Caco-2 (cell line): ENCODE results near the gene PEX14. TPM values are rescaled to one million over a fixed set of nuclear protein-coding genes. Genes with fewer than 3 reads are reported as not detected.

Experiments used
- BruUV-seq: library from RNA; stranded (reverse); fragments of 400-500 nt; replicated peaks from 2 replicates; lab custom pipeline; 2021; lab: Mats Ljungman, UMichigan
- CTCF ChIA-PET: fragments of 300-600 bp; sonication (Branson Sonifier 250); formaldehyde crosslinking; loops from one replicate; lab custom pipeline; 2022; ENCODE audit warnings: antibody characterized with exemption; lab: Charles Lee
- POLR2A ChIA-PET: fragments of 300-600 bp; sonication (Branson Sonifier 250); formaldehyde crosslinking; loops from one replicate; lab custom pipeline; 2022; ENCODE audit warnings: antibody characterized with exemption; lab: Charles Lee
- DNase-seq, 2 experiments: peaks; one replicate each; pipeline versions ENCODE4 v3.0.0 to v3.0.0-alpha.2; 2020 to 2022
- H3K27me3 ChIP-seq: replicated peaks from 2 replicates; pipeline ENCODE4 v1.6.0; 2011; ENCODE audit warnings: low read length; ENCODE audit not compliant: control insufficient read depth, insufficient read depth
- H3K36me3 ChIP-seq: 2 replicates; pipeline ENCODE4 v1.5.1; 2011; ENCODE audit warnings: low read length; ENCODE audit not compliant: control insufficient read depth, insufficient read depth
- H3K4me1 ChIP-seq: fragments of 250-450 bp; sonication (Bioruptor Pico); 2 replicates; pipeline ENCODE4 v1.5.1; 2020; ENCODE audit warnings: mild to moderate bottlenecking
- H3K4me3 ChIP-seq: 2 replicates; pipeline ENCODE4 v1.5.1; 2011; ENCODE audit warnings: low read depth, mild to moderate bottlenecking, control low read depth, low read length
- H3K9me3 ChIP-seq: fragments of 250-450 bp; sonication (Bioruptor Pico); 2 replicates; pipeline ENCODE4 v1.5.1; 2020; ENCODE audit warnings: mild to moderate bottlenecking, moderate library complexity
- H3K27ac Mint-ChIP-seq: one replicate; pipeline ENCODE4 v1.8.0; 2022; ENCODE audit warnings: mixed read lengths; ENCODE audit not compliant: unreplicated experiment
- H3K27me3 Mint-ChIP-seq: one replicate; pipeline ENCODE4 v1.8.0; 2022; ENCODE audit warnings: mixed read lengths; ENCODE audit not compliant: insufficient read depth, unreplicated experiment
- H3K36me3 Mint-ChIP-seq: one replicate; pipeline ENCODE4 v1.8.0; 2022; ENCODE audit warnings: mild to moderate bottlenecking, mixed read lengths; ENCODE audit not compliant: insufficient read depth, unreplicated experiment
- H3K4me1 Mint-ChIP-seq: one replicate; pipeline ENCODE4 v1.8.0; 2022; ENCODE audit warnings: low read depth, mixed read lengths; ENCODE audit not compliant: unreplicated experiment
- H3K4me3 Mint-ChIP-seq: one replicate; pipeline ENCODE4 v1.8.0; 2022; ENCODE audit warnings: mild to moderate bottlenecking, moderate library complexity, mixed read lengths; ENCODE audit not compliant: unreplicated experiment
- H3K9me3 Mint-ChIP-seq: one replicate; pipeline ENCODE4 v1.8.0; 2022; ENCODE audit warnings: mixed read lengths; ENCODE audit not compliant: unreplicated experiment
- CTCF ChIP-seq, 2 experiments: fragments of 200-600 bp in 1 of 2; IDR thresholded peaks; 1 replicate in 1 of 2; 2 replicates in 1 of 2; pipeline versions ENCODE4 v1.5.1 to v1.8.0; 2011 to 2022; ENCODE audit warnings: antibody characterized with exemption in 1 of 2, control low read depth in 1 of 2, inconsistent platforms in 1 of 2, low read depth in 1 of 2, low read length in 1 of 2, mild to moderate bottlenecking in 1 of 2, moderate library complexity in 1 of 2; ENCODE audit not compliant: insufficient read depth in 1 of 2, severe bottlenecking in 1 of 2, unreplicated experiment in 1 of 2
- intact Hi-C: fragments of 100-400 bp; cut with micrococcal nuclease; formaldehyde crosslinking; loops from one replicate; pipeline ENCODE4 v1.10.0; 2022; ENCODE audit not compliant: unreplicated experiment
- total RNA-seq: library from RNA; stranded (reverse); gene quantifications from 2 replicates; pipeline ENCODE4 v1.2.3, GENCODE V29; 2022

The PEX14 gene
- total RNA-seq, 1 experiment from 2014 or later: 22.2 TPM

DNA sequence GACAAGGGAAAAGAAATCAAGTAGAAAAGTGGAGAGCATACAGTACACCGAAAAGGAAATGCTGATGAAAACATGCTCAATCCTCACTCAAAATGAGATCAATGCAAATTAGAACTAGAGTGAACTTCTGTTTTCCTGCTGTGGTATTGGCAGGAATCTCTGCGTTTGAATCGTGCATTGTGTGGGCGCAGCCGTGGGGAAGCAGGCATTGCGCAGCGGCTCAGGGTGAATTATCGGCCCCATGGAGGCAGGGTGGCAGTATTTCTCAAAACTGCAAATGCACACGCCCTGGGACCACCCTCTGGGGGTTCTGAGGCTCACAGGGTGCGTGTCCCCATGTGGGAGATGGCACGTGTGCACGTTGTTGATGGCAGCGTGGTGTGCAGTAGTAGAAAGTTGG is 140.6 kb downstream of the PEX14 start:
- Mint-ChIP-seq H3K27me3 (no peaks in the 10 kb centered on the region), H3K9me3 (no peaks in the 10 kb centered on the region), H3K27ac (no peak overlapping the region), H3K4me1 (no peaks in the 10 kb centered on the region), H3K36me3 (no peaks in the 10 kb centered on the region), H3K4me3 (no peak overlapping the region)
- ChIA-PET POLR2A (no interaction called here), CTCF (no interaction called here)
- Histone ChIP-seq H3K27me3 (no peaks in the 10 kb centered on the region), H3K9me3 (no peaks in the 10 kb centered on the region), H3K4me1 (no peaks in the 10 kb centered on the region), H3K36me3 (no peaks in the 10 kb centered on the region; the same call in 1 of the 2 replicates), H3K4me3 (no peak overlapping the region)
- no TSS peak for BruUV-seq
- DNase-seq: no peak
- no peak for TF ChIP-seq CTCF (IDR thresholded peaks at IDR 0.05; ENCODE audit: insufficient read depth in 1 of 2, low read depth in 1 of 2, low read length in 1 of 2, severe bottlenecking in 1 of 2, unreplicated experiment in 1 of 2)
- intact Hi-C loops: no loop called here

DNA sequence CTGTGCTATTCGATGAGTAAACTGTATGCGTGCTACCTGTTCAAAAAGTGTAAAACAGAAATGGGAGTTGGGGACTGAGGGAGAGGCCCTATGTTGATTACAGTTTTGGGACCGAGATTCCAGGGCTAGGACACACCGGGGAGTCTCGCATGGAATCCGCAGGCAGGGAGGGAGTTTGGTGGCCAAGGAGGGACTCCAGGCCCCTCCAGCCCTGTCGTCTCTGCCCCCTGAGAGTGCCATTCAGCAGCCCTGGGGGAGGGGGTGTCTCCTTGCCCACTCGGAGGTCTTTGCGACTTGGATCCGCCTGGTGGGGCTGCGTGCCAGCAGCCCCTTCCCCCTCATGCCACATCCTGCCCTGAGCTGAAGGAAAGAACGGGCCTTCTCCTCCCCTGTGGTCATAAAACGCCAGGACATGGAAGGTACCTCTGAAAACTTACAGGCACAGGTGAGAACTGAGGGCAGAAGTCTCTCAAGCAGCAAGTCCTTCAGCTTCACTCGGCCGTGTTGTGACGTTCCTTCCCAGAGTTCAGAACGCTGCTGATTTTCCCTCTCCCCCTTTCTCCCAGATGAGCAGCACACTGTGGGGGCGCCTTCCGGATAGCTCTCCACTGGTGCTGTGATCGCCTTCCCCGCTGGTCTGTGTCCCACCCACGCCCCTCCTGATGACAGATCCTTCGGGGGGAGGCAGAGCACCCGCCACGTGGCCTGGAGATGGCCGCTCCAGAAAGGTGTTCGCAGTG is 141.4 kb downstream of the PEX14 start:
- Histone ChIP-seq H3K9me3 (no peaks in the 10 kb centered on the region), H3K36me3 (no peaks in the 10 kb centered on the region; the same call in 1 of the 2 replicates), H3K4me3 (no peak overlapping the region), H3K4me1 (no peaks in the 10 kb centered on the region), H3K27me3 (no peaks in the 10 kb centered on the region)
- BruUV-seq: no TSS peak
- H3K27me3 Mint-ChIP-seq: no peaks in the 10 kb centered on the region
- no peaks in the 10 kb centered on the region for H3K36me3 Mint-ChIP-seq
- TF ChIP-seq CTCF (IDR thresholded peaks at IDR 0.05; ENCODE audit: insufficient read depth in 1 of 2, low read depth in 1 of 2, low read length in 1 of 2, severe bottlenecking in 1 of 2, unreplicated experiment in 1 of 2): no peak
- H3K27ac Mint-ChIP-seq: no peak overlapping the region
- H3K4me3 Mint-ChIP-seq: no peak overlapping the region
- intact Hi-C loops: no loop called here
- CTCF ChIA-PET: interaction anchor here (0.6 kb wide), 1 partner anchor 284 kb away, joined by 3 read pairs; no protein-coding TSS in a partner anchor
- POLR2A ChIA-PET: interaction anchor here (0.6 kb wide), 1 partner anchor 170 kb away, joined by 7 read pairs; no protein-coding TSS in a partner anchor
- no peak for DNase-seq
- H3K4me1 Mint-ChIP-seq: no peaks in the 10 kb centered on the region
- no peaks in the 10 kb centered on the region for H3K9me3 Mint-ChIP-seq

- Mint-ChIP-seq H3K27me3 (no peaks in the 10 kb centered on the region), H3K9me3 (no peaks in the 10 kb centered on the region), H3K4me3 (no peak overlapping the region), H3K27ac (no peak overlapping the region), H3K36me3 (no peaks in the 10 kb centered on the region), H3K4me1 (no peaks in the 10 kb centered on the region)
- Histone ChIP-seq H3K36me3 (no peaks in the 10 kb centered on the region; the same call in 1 of the 2 replicates), H3K4me3 (no peak overlapping the region), H3K27me3 (no peaks in the 10 kb centered on the region), H3K4me1 (no peaks in the 10 kb centered on the region), H3K9me3 (no peaks in the 10 kb centered on the region)
- DNase-seq: no peak
- ChIA-PET POLR2A (interaction anchor here (0.6 kb wide), 1 partner anchor 171 kb away, joined by 7 read pairs; no protein-coding TSS in a partner anchor), CTCF (no interaction called here)
- BruUV-seq: no TSS peak
- no peak for TF ChIP-seq CTCF (IDR thresholded peaks at IDR 0.05; ENCODE audit: insufficient read depth in 1 of 2, low read depth in 1 of 2, low read length in 1 of 2, severe bottlenecking in 1 of 2, unreplicated experiment in 1 of 2)
- intact Hi-C loops: no loop called here
Measured at GRCh38 chr1:10616696-10617095, 141.9 kb downstream of the PEX14 start.
